Sigmoid colon (tissue), 4 donors: ENCODE measurements around the gene C13orf46.

Source experiments
- POLR2AphosphoS5 ChIP-seq, 4 donors: sonication (generic); formaldehyde crosslinking; IDR thresholded peaks; one replicate each; pipeline ENCODE4 v1.6.1; 2017; ENCODE audit warnings: antibody characterized with exemption in 4 of 4
- TF ChIP-seq, protein P1 (sequence below), 4 experiments: fragments of 450-650 bp in 3 of 4; fragments of 200-600 bp in 1 of 4; IDR thresholded peaks; one replicate each; pipeline ENCODE4 v1.5.1; 2016 to 2019; ENCODE audit warnings: antibody characterized with exemption in 4 of 4, mild to moderate bottlenecking in 3 of 4, moderate library complexity in 2 of 4

DNA sequence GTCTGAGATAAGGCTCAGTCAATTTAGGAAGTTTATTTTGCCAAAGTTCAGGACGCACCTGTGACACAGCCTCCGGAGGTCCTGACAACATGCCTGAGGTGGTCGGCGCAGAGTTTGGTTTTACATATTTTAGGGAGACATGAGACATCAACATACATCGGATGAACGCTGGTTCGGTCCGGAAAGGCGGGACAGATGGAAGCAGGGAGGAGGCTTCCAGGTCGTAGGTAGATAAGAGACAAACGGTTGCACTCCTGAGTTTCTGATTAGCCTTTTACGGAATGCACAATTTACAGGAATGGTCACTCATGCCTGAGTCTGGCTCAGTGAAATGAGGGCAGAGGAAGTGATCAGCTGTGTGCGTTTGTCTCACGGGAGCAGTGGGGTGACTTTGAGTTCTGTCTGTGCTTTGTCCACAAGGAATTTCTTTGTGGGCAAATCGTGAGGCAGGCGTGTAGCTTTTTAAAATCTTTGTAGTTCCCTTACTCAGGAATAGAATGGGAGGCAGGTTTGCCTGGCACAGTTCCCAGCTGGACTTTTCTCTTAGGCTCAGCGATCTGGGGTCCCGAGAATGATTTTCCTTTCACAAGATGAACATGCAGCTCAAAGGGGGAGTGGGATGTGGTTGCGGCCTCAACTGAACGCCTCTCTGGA lies 36.2 kb downstream of the C13orf46 start:
- TF ChIP-seq, protein P1, sequence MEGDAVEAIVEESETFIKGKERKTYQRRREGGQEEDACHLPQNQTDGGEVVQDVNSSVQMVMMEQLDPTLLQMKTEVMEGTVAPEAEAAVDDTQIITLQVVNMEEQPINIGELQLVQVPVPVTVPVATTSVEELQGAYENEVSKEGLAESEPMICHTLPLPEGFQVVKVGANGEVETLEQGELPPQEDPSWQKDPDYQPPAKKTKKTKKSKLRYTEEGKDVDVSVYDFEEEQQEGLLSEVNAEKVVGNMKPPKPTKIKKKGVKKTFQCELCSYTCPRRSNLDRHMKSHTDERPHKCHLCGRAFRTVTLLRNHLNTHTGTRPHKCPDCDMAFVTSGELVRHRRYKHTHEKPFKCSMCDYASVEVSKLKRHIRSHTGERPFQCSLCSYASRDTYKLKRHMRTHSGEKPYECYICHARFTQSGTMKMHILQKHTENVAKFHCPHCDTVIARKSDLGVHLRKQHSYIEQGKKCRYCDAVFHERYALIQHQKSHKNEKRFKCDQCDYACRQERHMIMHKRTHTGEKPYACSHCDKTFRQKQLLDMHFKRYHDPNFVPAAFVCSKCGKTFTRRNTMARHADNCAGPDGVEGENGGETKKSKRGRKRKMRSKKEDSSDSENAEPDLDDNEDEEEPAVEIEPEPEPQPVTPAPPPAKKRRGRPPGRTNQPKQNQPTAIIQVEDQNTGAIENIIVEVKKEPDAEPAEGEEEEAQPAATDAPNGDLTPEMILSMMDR (IDR thresholded peaks at IDR 0.05) = no peak
- no peak for TF ChIP-seq POLR2AphosphoS5 (IDR thresholded peaks at IDR 0.05)
